Measurements from ENCODE around the gene SLC12A7. TPM values are rescaled to one million over a fixed set of nuclear protein-coding genes. Genes with fewer than 3 reads are reported as not detected.
"Not testable (repeated sequence)": the region's sequence is repeated elsewhere in the genome, so short reads cannot be mapped to it uniquely, and the experiment has no call there.

Gene SLC12A7
- total RNA-seq, 4 donors from 2014 or later = 26.1 to 41.6 (median 29.1) TPM

DNA sequence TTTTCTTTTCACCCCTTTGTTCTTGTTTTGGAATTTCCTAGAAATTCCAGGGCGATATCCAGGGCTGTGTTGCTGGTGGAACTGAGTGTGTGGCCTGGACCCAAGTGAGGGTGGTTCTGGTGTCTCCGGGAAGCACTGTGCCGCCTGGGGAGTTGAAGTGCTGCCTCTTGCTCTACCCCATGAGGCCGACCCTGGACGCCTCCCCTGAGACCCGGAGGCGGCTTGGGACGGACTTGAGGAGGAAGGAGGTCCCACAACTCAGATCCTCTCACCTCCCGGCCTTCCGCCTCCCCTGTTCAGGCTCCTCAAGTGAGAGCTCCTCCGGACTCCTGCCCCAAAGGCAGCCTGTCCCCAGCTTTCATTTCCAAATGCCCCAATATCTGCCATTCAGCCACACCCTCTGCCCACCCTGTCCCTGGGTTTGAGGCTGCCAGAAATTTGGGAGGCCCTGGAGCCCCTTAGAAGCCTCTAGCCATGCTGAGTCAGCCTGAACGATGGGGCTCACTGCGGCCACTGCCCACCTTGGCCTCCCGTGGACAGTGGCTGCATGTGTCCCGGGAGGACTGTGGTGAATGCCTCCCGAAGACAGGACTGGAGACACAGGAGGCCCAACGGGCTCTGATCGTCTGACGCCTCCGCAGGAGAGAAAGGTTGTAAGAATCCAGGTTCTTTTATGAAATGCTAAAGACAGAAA lies 46.9 kb upstream of the SLC12A7 start:
- Histone ChIP-seq H3K36me3 (no peaks in the 10 kb centered on the region), H3K4me1 (peaks cover 3 to 24% of the 10 kb centered on the region in 2 donors), H3K27me3 (peaks cover 7% of the 10 kb centered on the region), H3K4me3 (replicated peaks in 1 of 3) (no peak overlapping the region), H3K27ac (no peak overlapping the region), H3K9me3 (no peaks in the 10 kb centered on the region)
- TF ChIP-seq POLR2A (IDR thresholded peaks at IDR 0.05) (no peak), CTCF (IDR thresholded peaks at IDR 0.05) (no peak)
- DNase-seq = no peak
- WGBS, 2 donors = 51 to 70% methylated on average over 16 to 20 of the region's 20 CpGs
- intact Hi-C loops (cut with DNase I) = no loop called here

- DNase-seq; H3K9me3 ChIP-seq; H3K36me3 ChIP-seq; intact Hi-C loops (cut with DNase I); H3K27me3 ChIP-seq; H3K27ac ChIP-seq; H3K4me3 ChIP-seq (replicated peaks in 1 of 3): not testable (repeated sequence)
- 81 to 82% methylated on average over 2 of the region's 2 CpGs for whole genome bisulfite sequencing, 2 donors
- peaks cover 3 to 24% of the 10 kb centered on the region in 2 donors for H3K4me1 ChIP-seq
Observed at GRCh38 chr5:1157461-1157986, 45.7 kb upstream of the SLC12A7 start.

DNA sequence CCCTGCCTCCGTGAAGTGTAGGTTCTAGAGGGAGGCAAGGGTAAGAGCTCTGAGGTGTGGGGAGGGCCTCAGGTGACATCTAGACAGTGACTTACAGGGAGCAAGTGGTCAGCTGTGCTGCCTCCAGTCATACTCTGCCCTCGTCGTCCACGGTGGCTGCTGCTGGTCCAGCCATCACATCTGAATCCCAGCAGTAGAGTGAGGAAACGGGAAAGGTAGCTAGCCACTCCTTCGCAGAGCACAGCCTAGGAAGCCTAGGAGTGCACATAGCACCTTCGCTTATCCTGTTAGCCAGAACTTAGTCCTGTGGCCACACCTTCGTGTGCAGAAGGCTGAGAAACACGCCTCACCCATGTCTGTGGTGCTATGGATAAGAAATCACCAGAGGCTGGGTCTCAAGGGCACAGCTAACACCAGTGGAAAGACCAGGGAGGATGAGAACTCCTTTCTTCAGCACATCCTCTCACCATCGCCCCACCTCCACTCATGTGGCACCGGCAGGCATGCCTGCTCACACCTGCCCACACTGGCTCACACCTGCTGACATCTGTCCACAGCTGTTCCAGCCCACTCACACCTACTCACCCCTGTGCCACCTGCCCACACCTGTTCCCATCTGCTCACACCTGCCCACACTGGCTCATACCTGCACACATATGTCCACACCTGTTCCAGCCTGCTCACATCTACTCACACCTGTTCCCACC lies 45.0 kb upstream of the SLC12A7 start:
- peaks cover 7% of the 10 kb centered on the region for H3K27me3 ChIP-seq
- intact Hi-C loops (cut with DNase I) = no loop called here

DNA sequence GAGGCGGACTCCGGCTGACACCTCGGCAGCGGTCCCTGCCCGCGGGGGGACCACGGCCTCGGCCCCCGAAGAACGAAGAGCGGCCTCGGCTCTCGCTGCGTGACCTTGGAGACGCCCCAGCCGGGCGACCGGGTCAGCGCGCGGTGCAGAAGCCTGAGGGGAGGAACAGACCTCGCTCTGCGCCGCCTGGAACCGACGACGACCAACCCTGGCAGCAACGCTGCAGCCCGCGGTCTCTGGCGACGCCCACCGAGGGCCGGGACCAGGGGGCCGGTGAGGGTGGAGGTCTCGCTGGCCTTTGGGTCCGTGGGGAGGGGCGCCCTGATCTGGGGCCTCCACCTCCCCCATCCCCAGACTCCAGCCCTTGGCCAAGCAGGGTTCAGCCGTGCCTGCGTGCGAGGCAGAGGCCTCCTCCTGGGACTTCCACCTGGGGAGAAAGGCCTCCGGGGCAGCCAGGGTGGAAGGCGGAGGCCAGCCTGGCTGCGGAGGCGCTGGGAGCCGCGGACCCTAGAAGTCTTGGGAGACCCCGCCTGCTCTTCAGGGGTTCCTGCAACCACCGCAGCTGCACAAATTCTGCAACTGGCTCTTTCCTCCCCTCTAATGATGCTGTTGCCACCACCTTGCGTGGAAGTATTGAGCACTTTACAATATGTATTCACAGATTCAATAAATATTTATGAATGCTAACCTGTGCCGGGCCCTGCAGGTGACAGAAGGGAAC lies 44.3 kb upstream of the SLC12A7 start:
- Histone ChIP-seq H3K4me1 (peaks cover 3 to 12% of the 10 kb centered on the region in 2 donors), H3K27ac (no peak overlapping the region), H3K4me3 (replicated peaks in 1 of 3) (no peak overlapping the region), H3K36me3 (no peaks in the 10 kb centered on the region), H3K9me3 (no peaks in the 10 kb centered on the region), H3K27me3 (peaks cover 7% of the 10 kb centered on the region)
- WGBS, 2 donors = 77 to 89% methylated on average over 1 to 9 of the region's 51 CpGs
- DNase-seq = no peak
- intact Hi-C loops (cut with DNase I) = no loop called here
- no peak for TF ChIP-seq POLR2A (IDR thresholded peaks at IDR 0.05)
- TF ChIP-seq CTCF (IDR thresholded peaks at IDR 0.05) = no peak

More for the DNA sequence above, 45.0 kb upstream of the SLC12A7 start:
- H3K9me3 ChIP-seq = no peaks in the 10 kb centered on the region
- TF ChIP-seq CTCF (IDR thresholded peaks at IDR 0.05) (no peak), POLR2A (IDR thresholded peaks at IDR 0.05) (no peak)
- H3K4me1 ChIP-seq = peaks cover 3 to 19% of the 10 kb centered on the region in 2 donors
- no peaks in the 10 kb centered on the region for H3K36me3 ChIP-seq
- no peak overlapping the region for H3K4me3 ChIP-seq (replicated peaks in 1 of 3)
- no peak overlapping the region for H3K27ac ChIP-seq
- WGBS, 2 donors = 95 to 98% methylated on average over 11 of the region's 11 CpGs
- no peak for DNase-seq

DNA sequence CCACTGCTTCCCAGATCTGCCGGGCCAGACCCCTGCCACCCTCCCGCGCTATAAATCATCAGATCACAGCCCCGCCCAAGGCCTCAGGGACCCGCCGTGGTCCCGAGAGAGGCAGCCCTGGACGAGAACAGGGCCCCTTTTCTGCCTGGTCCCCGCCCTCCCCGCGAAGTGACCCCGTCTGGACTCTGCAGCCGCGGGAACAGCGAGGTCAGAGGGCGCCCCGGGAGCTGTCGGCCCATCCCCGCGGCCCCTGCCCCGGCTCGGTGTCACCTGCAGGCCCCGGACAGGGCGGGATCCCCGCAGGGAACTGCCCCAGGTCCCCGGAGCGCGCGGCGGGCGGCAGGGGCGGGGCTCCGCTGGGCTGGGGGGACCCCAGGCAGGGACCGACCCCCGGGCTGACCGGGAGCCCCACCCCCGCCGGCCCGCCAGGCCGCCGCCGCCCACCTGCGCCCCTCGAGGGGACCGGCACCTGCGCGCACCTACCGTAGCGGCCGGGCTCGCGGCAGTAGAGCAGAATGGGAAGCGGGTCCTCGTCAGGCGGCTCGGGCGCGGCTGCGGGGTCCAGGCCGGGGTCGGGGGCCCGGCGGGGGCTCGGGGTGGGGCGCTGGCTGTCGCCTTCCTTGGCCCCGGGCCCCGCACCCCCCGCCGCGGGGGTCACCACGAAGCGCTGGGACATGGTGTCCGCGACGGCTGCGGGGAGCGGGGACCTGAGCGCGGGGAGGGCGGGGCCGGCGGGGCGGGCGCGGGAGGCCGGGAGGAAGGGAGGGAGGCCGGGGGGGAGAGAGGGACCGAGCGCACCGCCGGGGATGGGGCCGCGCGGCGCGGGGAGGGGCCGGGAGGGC lies 43.5 kb upstream of the SLC12A7 start:
- 12% methylated on average over 9 of the region's 98 CpGs; no CpG with 5 or more reads in 1 of the 2 donors for WGBS, 2 donors
- DNase-seq = no peak
- Histone ChIP-seq H3K9me3 (no peaks in the 10 kb centered on the region), H3K27me3 (peaks cover 7% of the 10 kb centered on the region), H3K4me1 (peaks cover 3 to 11% of the 10 kb centered on the region in 2 donors), H3K27ac (no peak overlapping the region), H3K4me3 (replicated peaks in 1 of 3) (no peak overlapping the region), H3K36me3 (no peaks in the 10 kb centered on the region)
- intact Hi-C loops (cut with DNase I) = no loop called here
- no peak for TF ChIP-seq POLR2A (IDR thresholded peaks at IDR 0.05)
- TF ChIP-seq CTCF (IDR thresholded peaks at IDR 0.05) = no peak

All from thyroid gland (tissue), 4 donors.